OCI-LY7 (cell line): ENCODE results near the gene LDAH. TPM values are rescaled to one million over a fixed set of nuclear protein-coding genes. Genes with fewer than 3 reads are reported as not detected.
"Not testable (repeated sequence)": the region's sequence is repeated elsewhere in the genome, so short reads cannot be mapped to it uniquely, and the experiment has no call there.

ENCODE experiments used
- BruUV-seq: library from RNA; stranded (reverse); fragments of 400-500 nt; replicated peaks from 2 replicates; lab custom pipeline; 2021; lab: Mats Ljungman, UMichigan
- CTCF ChIA-PET: fragments of 300-600 bp; sonication (Branson Sonifier 250); formaldehyde crosslinking; loops from one replicate; lab custom pipeline; 2022; ENCODE audit warnings: antibody characterized with exemption; ENCODE audit not compliant: unreplicated experiment; lab: Charles Lee
- POLR2A ChIA-PET: fragments of 300-600 bp; sonication (Branson Sonifier 250); formaldehyde crosslinking; loops from one replicate; lab custom pipeline; 2022; ENCODE audit warnings: antibody characterized with exemption; lab: Charles Lee
- DNase-seq: peaks from one replicate; pipeline ENCODE4 v3.0.0-alpha.2; 2015; ENCODE audit warnings: low spot score
- H2AFZ ChIP-seq: fragments of 200-600 bp; sonication (generic), shearing (Covaris generic); 2 replicates; pipeline ENCODE4 v1.6.1; 2014; ENCODE audit warnings: mild to moderate bottlenecking, antibody characterized with exemption, low read length, moderate library complexity
- H3K27ac ChIP-seq: fragments of 200-600 bp; sonication (generic); 2 replicates; pipeline ENCODE4 v1.5.1; 2014; ENCODE audit warnings: mixed run types, low read depth, mild to moderate bottlenecking, moderate library complexity, low read length, inconsistent platforms; ENCODE audit not compliant: poor library complexity, severe bottlenecking
- H3K36me3 ChIP-seq: fragments of 200-600 bp; sonication (generic); 2 replicates; pipeline ENCODE4 v1.6.1; 2014; ENCODE audit warnings: mild to moderate bottlenecking, antibody characterized with exemption, low read length, moderate library complexity, mixed read lengths; ENCODE audit not compliant: insufficient read depth
- H3K4me1 ChIP-seq: fragments of 200-600 bp; sonication (generic); 2 replicates; pipeline ENCODE4 v1.5.1; 2014; ENCODE audit warnings: mild to moderate bottlenecking, low read length; ENCODE audit not compliant: insufficient read depth, poor library complexity, severe bottlenecking
- H3K4me2 ChIP-seq: fragments of 200-600 bp; sonication (generic); 2 replicates; pipeline ENCODE4 v1.6.1; 2014; ENCODE audit warnings: mild to moderate bottlenecking, low read length
- H3K4me3 ChIP-seq: fragments of 200-600 bp; sonication (generic); 2 replicates; pipeline ENCODE4 v1.5.1; 2014; ENCODE audit warnings: mild to moderate bottlenecking, low read depth, low read length; ENCODE audit not compliant: poor library complexity, severe bottlenecking
- H3K79me2 ChIP-seq: fragments of 200-600 bp; sonication (generic); 2 replicates; pipeline ENCODE4 v1.6.1; 2016; ENCODE audit warnings: low read depth, mild to moderate bottlenecking, low read length, moderate library complexity, mixed read lengths; ENCODE audit not compliant: insufficient read depth
- H3K9me2 ChIP-seq: fragments of 200-600 bp; sonication (generic); 2 replicates; pipeline ENCODE4 v1.6.1; 2016; ENCODE audit warnings: mild to moderate bottlenecking, low read length, mixed read lengths; ENCODE audit not compliant: insufficient read depth
- H3K9me3 ChIP-seq: fragments of 200-600 bp; sonication (generic); 2 replicates; pipeline ENCODE4 v1.6.1; 2014; ENCODE audit warnings: mild to moderate bottlenecking, mixed run types, low read length, mixed read lengths
- H4K20me1 ChIP-seq: fragments of 200-600 bp; sonication (generic); 2 replicates; pipeline ENCODE4 v1.6.1; 2014; ENCODE audit warnings: mild to moderate bottlenecking, antibody characterized with exemption, low read length, moderate library complexity, mixed read lengths; ENCODE audit not compliant: insufficient read depth
- EZH2phosphoT487 ChIP-seq: fragments of 200-600 bp; sonication (generic); IDR thresholded peaks from 2 replicates; pipeline ENCODE4 v1.6.1; 2018; ENCODE audit warnings: low read depth, borderline replicate concordance, mild to moderate bottlenecking, mixed run types, antibody characterized with exemption, low read length, moderate library complexity, mixed read lengths
- intact Hi-C: fragments of 100-400 bp; cut with micrococcal nuclease; formaldehyde crosslinking; loops from one replicate; pipeline ENCODE4 v1.10.0; 2022; ENCODE audit not compliant: unreplicated experiment
- total RNA-seq, 2 experiments: library from RNA; depleted of rRNA in 1 of 2; stranded (reverse); fragments of >200 nt in 1 of 2; shearing (Covaris generic) in 1 of 2; gene quantifications; 2 replicates each; pipeline ENCODE4 v1.2.3, GENCODE V29; 2014 to 2022
- TF ChIP-seq, protein P1 (sequence below): fragments of 200-600 bp; sonication (generic); conservative IDR thresholded peaks from 2 replicates; pipeline ENCODE4 v1.5.1; 2014; ENCODE audit warnings: mild to moderate bottlenecking, antibody characterized with exemption, low read length, moderate library complexity, mixed read lengths

LDAH gene
- total RNA-seq, 2 experiments from 2014 or later = 21.7 to 38.1 TPM

DNA sequence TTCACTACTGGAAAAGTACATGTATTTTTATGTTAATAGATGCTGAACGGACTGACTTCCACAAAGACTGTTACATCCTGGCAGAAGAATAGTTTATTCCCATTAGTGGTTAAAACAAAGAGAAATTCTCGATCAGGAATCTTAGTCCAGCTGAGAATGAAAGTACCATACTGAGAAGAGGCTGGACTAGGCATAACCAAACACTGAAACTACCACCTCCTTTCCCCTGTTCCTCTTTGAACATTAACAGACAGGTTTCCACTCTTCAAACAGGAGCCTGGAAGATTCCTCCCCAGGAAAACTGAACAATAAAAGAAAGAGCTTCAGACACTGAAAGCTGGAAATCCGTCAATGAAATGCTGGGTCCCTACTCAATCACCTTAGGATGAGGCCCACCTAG, 25.8 kb downstream of the LDAH start:
- H3K4me1 ChIP-seq = no peaks in the 10 kb centered on the region
- no peaks in the 10 kb centered on the region for H3K9me2 ChIP-seq
- TF ChIP-seq, protein P1, sequence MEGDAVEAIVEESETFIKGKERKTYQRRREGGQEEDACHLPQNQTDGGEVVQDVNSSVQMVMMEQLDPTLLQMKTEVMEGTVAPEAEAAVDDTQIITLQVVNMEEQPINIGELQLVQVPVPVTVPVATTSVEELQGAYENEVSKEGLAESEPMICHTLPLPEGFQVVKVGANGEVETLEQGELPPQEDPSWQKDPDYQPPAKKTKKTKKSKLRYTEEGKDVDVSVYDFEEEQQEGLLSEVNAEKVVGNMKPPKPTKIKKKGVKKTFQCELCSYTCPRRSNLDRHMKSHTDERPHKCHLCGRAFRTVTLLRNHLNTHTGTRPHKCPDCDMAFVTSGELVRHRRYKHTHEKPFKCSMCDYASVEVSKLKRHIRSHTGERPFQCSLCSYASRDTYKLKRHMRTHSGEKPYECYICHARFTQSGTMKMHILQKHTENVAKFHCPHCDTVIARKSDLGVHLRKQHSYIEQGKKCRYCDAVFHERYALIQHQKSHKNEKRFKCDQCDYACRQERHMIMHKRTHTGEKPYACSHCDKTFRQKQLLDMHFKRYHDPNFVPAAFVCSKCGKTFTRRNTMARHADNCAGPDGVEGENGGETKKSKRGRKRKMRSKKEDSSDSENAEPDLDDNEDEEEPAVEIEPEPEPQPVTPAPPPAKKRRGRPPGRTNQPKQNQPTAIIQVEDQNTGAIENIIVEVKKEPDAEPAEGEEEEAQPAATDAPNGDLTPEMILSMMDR = no peak
- no peak for TF ChIP-seq EZH2phosphoT487
- H3K27ac ChIP-seq = no peak overlapping the region
- POLR2A ChIA-PET = interaction anchor here (1.5 to 1.6 kb wide), 2 partner anchors 9 to 104 kb away, joined by 3 to 7 read pairs; no protein-coding TSS in a partner anchor
- H3K4me3 ChIP-seq = no peak overlapping the region
- no peaks in the 10 kb centered on the region for H3K79me2 ChIP-seq
- DNase-seq = no peak
- CTCF ChIA-PET = no interaction called here
- H3K4me2 ChIP-seq = no peak overlapping the region
- peaks cover 16% of the 10 kb centered on the region; the same call in 1 of the 2 replicates for H3K9me3 ChIP-seq
- no peak overlapping the region for H2AFZ ChIP-seq
- BruUV-seq = no TSS peak
- H4K20me1 ChIP-seq = no peaks in the 10 kb centered on the region
- intact Hi-C loops = no loop called here
- peaks cover 61% of the 10 kb centered on the region for H3K36me3 ChIP-seq

DNA sequence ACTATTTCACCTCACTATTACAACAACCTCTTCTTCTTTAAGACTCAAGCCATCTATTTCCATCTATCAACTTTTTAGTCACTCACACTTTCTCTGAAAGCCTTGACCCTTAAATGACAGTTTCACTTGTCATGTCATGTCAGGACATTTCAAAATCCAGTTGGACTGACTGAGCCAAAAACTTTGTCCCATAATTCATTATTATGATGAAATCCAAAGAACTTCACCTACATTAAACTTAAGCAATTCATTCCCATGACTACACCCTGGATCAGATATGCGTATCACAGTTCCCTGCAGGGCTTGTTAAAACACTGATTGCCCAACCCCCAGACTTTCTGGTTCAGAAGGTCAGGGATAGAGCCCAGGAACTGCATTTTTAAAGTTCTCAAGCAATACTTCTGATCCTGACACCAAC, 26.5 kb downstream of the LDAH start:
- Histone ChIP-seq H3K9me2 (no peaks in the 10 kb centered on the region), H3K36me3 (peaks cover 65% of the 10 kb centered on the region), H3K79me2 (no peaks in the 10 kb centered on the region), H2AFZ (no peak overlapping the region), H3K4me2 (no peak overlapping the region), H3K4me3 (no peak overlapping the region), H4K20me1 (no peaks in the 10 kb centered on the region), H3K9me3 (peaks cover 16% of the 10 kb centered on the region; the same call in 1 of the 2 replicates), H3K27ac (no peak overlapping the region), H3K4me1 (no peaks in the 10 kb centered on the region)
- ChIA-PET CTCF (no interaction called here), POLR2A (no interaction called here)
- DNase-seq = no peak
- no TSS peak for BruUV-seq
- TF ChIP-seq EZH2phosphoT487 = no peak
- TF ChIP-seq, protein P1 = no peak
- intact Hi-C loops = no loop called here

DNA sequence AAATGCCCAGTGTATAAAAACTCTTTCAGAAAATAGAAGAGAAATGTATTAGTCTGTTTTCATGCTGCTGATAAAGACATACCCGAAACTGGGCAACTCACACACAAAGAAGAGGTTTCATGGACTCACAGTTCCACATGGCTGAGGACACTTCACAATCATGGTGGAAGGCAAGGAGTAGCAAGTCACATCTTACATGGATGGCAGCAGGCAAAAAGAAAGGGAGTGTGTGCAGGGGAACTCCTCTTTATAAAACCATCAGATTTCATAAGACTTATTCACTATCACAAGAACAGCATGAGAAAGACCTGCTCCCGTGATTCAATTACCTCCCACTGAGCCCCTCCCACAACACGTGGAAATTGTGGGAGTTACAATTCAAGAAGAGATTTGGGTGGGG, 29.0 kb downstream of the LDAH start:
- H3K79me2 ChIP-seq, H3K4me1 ChIP-seq, H3K4me3 ChIP-seq, DNase-seq, H4K20me1 ChIP-seq, H3K27ac ChIP-seq, BruUV-seq, POLR2A ChIA-PET, CTCF ChIA-PET, H2AFZ ChIP-seq, H3K4me2 ChIP-seq, H3K9me2 ChIP-seq, intact Hi-C loops: not testable (repeated sequence)
- H3K9me3 ChIP-seq = peaks cover 16% of the 10 kb centered on the region; the same call in 1 of the 2 replicates
- peaks cover 84% of the 10 kb centered on the region for H3K36me3 ChIP-seq
